SU-DHL-6 (cell line): ENCODE data around the gene ROMO1.

Experiments
- H2AFZ ChIP-seq: fragments of 200-600 bp; sonication (generic); 2 replicates; pipeline ENCODE4 v1.6.1; 2014; ENCODE audit warnings: low read depth, mild to moderate bottlenecking, moderate library complexity, mixed read lengths, antibody characterized with exemption, low read length; ENCODE audit not compliant: severe bottlenecking
- H3F3A ChIP-seq: fragments of 200-600 bp; shearing (Covaris generic); 2 replicates; pipeline ENCODE4 v1.6.0; 2016; ENCODE audit warnings: antibody characterized with exemption, mild to moderate bottlenecking; ENCODE audit not compliant: insufficient read depth
- H3K27ac ChIP-seq: fragments of 200-600 bp; sonication (generic); 2 replicates; pipeline ENCODE4 v1.5.1; 2016; ENCODE audit warnings: low read depth, mild to moderate bottlenecking, low read length, moderate library complexity, mixed read lengths
- H3K27me3 ChIP-seq: fragments of 200-600 bp; sonication (generic), shearing (Covaris generic); 2 replicates; pipeline ENCODE4 v1.6.0; 2014; ENCODE audit warnings: mild to moderate bottlenecking, low read length
- H3K36me3 ChIP-seq: fragments of 200-600 bp; sonication (generic); 2 replicates; pipeline ENCODE4 v1.6.1; 2014; ENCODE audit warnings: mild to moderate bottlenecking, low read length, mixed read lengths
- H3K4me2 ChIP-seq: fragments of 300-600, 200-600 bp; shearing (Covaris generic), sonication (generic); 2 replicates; pipeline ENCODE4 v1.6.0; 2014; ENCODE audit warnings: low read length, low read depth, mild to moderate bottlenecking; ENCODE audit not compliant: poor library complexity, severe bottlenecking
- H3K4me3 ChIP-seq: fragments of 200-600 bp; sonication (generic); 2 replicates; pipeline ENCODE4 v1.5.1; 2014; ENCODE audit warnings: antibody characterized with exemption, low read length, mild to moderate bottlenecking, mixed read lengths; ENCODE audit not compliant: insufficient read depth, poor library complexity, severe bottlenecking
- H3K79me2 ChIP-seq: fragments of 200-600 bp; sonication (generic); 2 replicates; pipeline ENCODE4 v1.6.1; 2014; ENCODE audit warnings: mild to moderate bottlenecking, low read length, moderate library complexity; ENCODE audit not compliant: insufficient read depth
- H3K9ac ChIP-seq: fragments of 200-600 bp; sonication (generic); 2 replicates; pipeline ENCODE4 v1.7.0; 2014; ENCODE audit warnings: mild to moderate bottlenecking, low read length
- H3K9me2 ChIP-seq: fragments of 200-600 bp; sonication (generic); replicated peaks from 2 replicates; pipeline ENCODE4 v1.6.1; 2014; ENCODE audit warnings: low read length; ENCODE audit not compliant: insufficient read depth
- H3K9me3 ChIP-seq: fragments of 200-600 bp; sonication (generic); 2 replicates; pipeline ENCODE4 v1.6.1; 2014; ENCODE audit warnings: low read length, mixed read lengths; ENCODE audit not compliant: insufficient read depth
- H4K20me1 ChIP-seq: fragments of 200-600 bp; sonication (generic); 2 replicates; pipeline ENCODE4 v1.6.1; 2014; ENCODE audit warnings: low read depth, mild to moderate bottlenecking, antibody characterized with exemption, low read length, moderate library complexity, mixed read lengths
- CTCF ChIP-seq: fragments of 200-600 bp; sonication (generic); IDR thresholded peaks from one replicate; pipeline ENCODE4 v1.5.1; 2017; ENCODE audit warnings: antibody characterized with exemption, mild to moderate bottlenecking, low read length, moderate library complexity; ENCODE audit not compliant: insufficient read depth, poor library complexity, severe bottlenecking
- EZH2phosphoT487 ChIP-seq: fragments of 200-600 bp; sonication (generic), shearing (Covaris generic); conservative IDR thresholded peaks from 2 replicates; pipeline ENCODE4 v1.6.1; 2018; ENCODE audit warnings: mild to moderate bottlenecking, antibody characterized with exemption, low read length, moderate library complexity, mixed read lengths

Gene ROMO1

DNA sequence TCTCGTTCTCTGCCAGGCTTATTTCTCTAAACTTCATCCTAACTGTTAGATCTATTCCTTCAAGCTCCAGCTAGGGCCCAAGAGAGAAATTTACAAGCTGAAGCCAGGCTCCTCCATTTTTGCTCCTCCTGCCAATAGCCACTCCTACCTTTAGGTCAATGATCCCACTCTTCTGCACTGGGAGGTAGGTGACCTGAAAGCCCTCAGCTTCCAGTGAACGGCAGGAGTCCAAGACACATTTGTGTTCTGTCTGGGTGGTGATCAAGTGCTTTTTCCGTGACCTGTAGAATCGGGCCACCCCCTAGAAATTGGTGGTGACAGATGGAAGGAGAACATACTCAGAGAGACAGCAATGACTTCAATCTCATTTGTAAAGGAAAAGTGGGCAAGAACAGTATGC is 8.9 kb upstream of the ROMO1 start:
- Histone ChIP-seq H3K9ac (no peak overlapping the region), H4K20me1 (no peaks in the 10 kb centered on the region), H3K9me2 (no peaks in the 10 kb centered on the region), H3K27me3 (no peaks in the 10 kb centered on the region), H3K27ac (no peak overlapping the region), H3K9me3 (no peaks in the 10 kb centered on the region), H3K79me2 (no peaks in the 10 kb centered on the region), H3F3A (no peaks in the 10 kb centered on the region), H3K4me3 (no peak overlapping the region), H3K4me2 (no peak overlapping the region), H3K36me3 (no peaks in the 10 kb centered on the region), H2AFZ (no peak overlapping the region)
- TF ChIP-seq CTCF (no peak), EZH2phosphoT487 (no peak)

GRCh38 chr20:35695245-35695749 is 3.9 kb upstream of the ROMO1 start:
- no peaks in the 10 kb centered on the region for H3K27me3 ChIP-seq
- no peak for TF ChIP-seq EZH2phosphoT487
- TF ChIP-seq CTCF, result no peak
- no peak overlapping the region for H2AFZ ChIP-seq
- peaks cover 26% of the 10 kb centered on the region; the same call in 1 of the 2 replicates for H3K79me2 ChIP-seq
- no peaks in the 10 kb centered on the region for H3K9me3 ChIP-seq
- H3F3A ChIP-seq, result peaks cover 20% of the 10 kb centered on the region
- no peaks in the 10 kb centered on the region for H4K20me1 ChIP-seq
- no peaks in the 10 kb centered on the region for H3K9me2 ChIP-seq
- no peak overlapping the region for H3K4me3 ChIP-seq
- H3K4me2 ChIP-seq, result no peak overlapping the region
- no peak overlapping the region for H3K9ac ChIP-seq
- no peak overlapping the region for H3K27ac ChIP-seq
- H3K36me3 ChIP-seq, result no peaks in the 10 kb centered on the region

GRCh38 chr20:35695978-35696377 is 3.2 kb upstream of the ROMO1 start:
- H4K20me1 ChIP-seq, result no peaks in the 10 kb centered on the region
- no peak overlapping the region for H3K4me3 ChIP-seq
- H3K27ac ChIP-seq, result no peak overlapping the region
- H3K4me2 ChIP-seq, result no peak overlapping the region
- H2AFZ ChIP-seq, result no peak overlapping the region
- no peaks in the 10 kb centered on the region for H3K9me3 ChIP-seq
- TF ChIP-seq EZH2phosphoT487 (no peak), CTCF (no peak)
- no peaks in the 10 kb centered on the region for H3K9me2 ChIP-seq
- peaks cover 26% of the 10 kb centered on the region for H3F3A ChIP-seq
- no peaks in the 10 kb centered on the region for H3K36me3 ChIP-seq
- H3K79me2 ChIP-seq, result peaks cover 26% of the 10 kb centered on the region; the same call in 1 of the 2 replicates
- no peaks in the 10 kb centered on the region for H3K27me3 ChIP-seq
- H3K9ac ChIP-seq, result no peak overlapping the region
